Measurements from ENCODE around the gene RAN. TPM values are rescaled to one million over a fixed set of nuclear protein-coding genes. Genes with fewer than 3 reads are reported as not detected.

Gene RAN
- total and polyA plus RNA-seq, 7 donors = 302 to 1,341 (median 369) TPM

- DNase-seq (no peak), ATAC-seq (no peak)
- no peaks in the 10 kb centered on the region for H3K9me3 ChIP-seq
- intact Hi-C loops (cut with DNase I) = no loop called here
- H3K36me3 ChIP-seq (ENCODE audit: insufficient read depth in 1 of 2, low read depth in 1 of 2) = peaks cover 5 to 50% of the 10 kb centered on the region in 2 donors
- no peak overlapping the region for H3K4me3 ChIP-seq
- no peaks in the 10 kb centered on the region for H3K27me3 ChIP-seq (ENCODE audit: insufficient read depth in 3 of 3, low read length in 2 of 3)
- no peak overlapping the region for H3K27ac ChIP-seq
- TF ChIP-seq CTCF (IDR thresholded peaks at IDR 0.05) = no peak
- H3K4me1 ChIP-seq = peaks cover 20% of the 10 kb centered on the region
Observed at GRCh38 chr12:130876297-130876696, 4.4 kb downstream of the RAN start.

- 64 to 67% (median 67%) methylated on average over 3 of the region's 3 CpGs for whole genome bisulfite sequencing, 3 donors
- no peak for DNase-seq
- Histone ChIP-seq H3K27me3 (ENCODE audit: insufficient read depth in 3 of 3, low read length in 2 of 3) (no peaks in the 10 kb centered on the region), H3K9me3 (no peaks in the 10 kb centered on the region), H3K36me3 (ENCODE audit: insufficient read depth in 1 of 2, low read depth in 1 of 2) (peaks cover 5 to 50% of the 10 kb centered on the region in 2 donors), H3K4me3 (no peak overlapping the region), H3K4me1 (peaks cover 20% of the 10 kb centered on the region), H3K27ac (no peak overlapping the region)
- no peak for ATAC-seq
- no peak for TF ChIP-seq CTCF (IDR thresholded peaks at IDR 0.05)
- intact Hi-C loops (cut with DNase I) = no loop called here
Observed at GRCh38 chr12:130876758-130877157, 4.9 kb downstream of the RAN start.

- no peak for TF ChIP-seq CTCF (IDR thresholded peaks at IDR 0.05)
- H3K9me3 ChIP-seq = no peaks in the 10 kb centered on the region
- ATAC-seq (no peak), DNase-seq (no peak)
- peaks cover 5 to 50% of the 10 kb centered on the region in 2 donors for H3K36me3 ChIP-seq (ENCODE audit: insufficient read depth in 1 of 2, low read depth in 1 of 2)
- no peak overlapping the region for H3K27ac ChIP-seq
- WGBS, 3 donors = 78 to 90% (median 87%) methylated on average over 3 of the region's 3 CpGs
- H3K4me1 ChIP-seq = peaks cover 20% of the 10 kb centered on the region
- no peaks in the 10 kb centered on the region for H3K27me3 ChIP-seq (ENCODE audit: insufficient read depth in 3 of 3, low read length in 2 of 3)
- no peak overlapping the region for H3K4me3 ChIP-seq
- intact Hi-C loops (cut with DNase I) = no loop called here
Observed at GRCh38 chr12:130877333-130877732, 5.5 kb downstream of the RAN start.

GRCh38 chr12:130878193-130879185, 6.6 kb downstream of the RAN start:
- DNase-seq = no peak
- H3K27ac ChIP-seq = no peak overlapping the region
- no peak overlapping the region for H3K4me3 ChIP-seq
- no peaks in the 10 kb centered on the region for H3K9me3 ChIP-seq
- no peak for TF ChIP-seq CTCF (IDR thresholded peaks at IDR 0.05)
- no peaks in the 10 kb centered on the region for H3K27me3 ChIP-seq (ENCODE audit: insufficient read depth in 3 of 3, low read length in 2 of 3)
- H3K4me1 ChIP-seq = peaks cover 11% of the 10 kb centered on the region
- ATAC-seq = no peak
- 71 to 77% (median 73%) methylated on average over 24 of the region's 24 CpGs for WGBS, 3 donors
- intact Hi-C loops (cut with DNase I) = no loop called here
- H3K36me3 ChIP-seq (ENCODE audit: insufficient read depth in 1 of 2, low read depth in 1 of 2) = peaks cover 5 to 42% of the 10 kb centered on the region in 2 donors
